GM19238 (cell line): ENCODE measurements around the gene PGBD5.

ENCODE experiments used
- DNase-seq: peaks from one replicate; pipeline ENCODE4 v3.0.0; 2011; ENCODE audit warnings: low spot score; ENCODE audit not compliant: insufficient read length

Gene PGBD5

DNA sequence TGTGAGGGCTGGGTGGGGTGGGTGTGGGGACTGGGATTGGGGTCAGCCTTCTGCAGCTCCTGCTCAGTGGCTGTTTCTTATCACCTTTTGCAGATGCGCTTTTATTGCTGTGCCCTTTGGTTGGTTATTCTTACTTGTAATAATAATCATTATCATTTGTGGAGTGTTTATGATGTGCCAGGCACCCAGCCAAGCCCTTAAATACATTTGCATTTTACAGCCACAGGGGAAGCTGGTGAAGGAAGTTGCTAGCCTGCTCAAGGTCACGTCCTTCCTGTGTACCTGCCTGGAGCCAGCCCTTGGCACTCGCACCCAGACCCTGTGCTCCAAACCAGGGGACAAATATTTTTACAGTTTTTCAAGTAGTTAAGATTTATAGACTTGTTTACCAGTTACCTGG lies 144.0 kb downstream of the PGBD5 start:
- no peak for DNase-seq

- no peak for DNase-seq
Measured at GRCh38 chr1:230281556-230281955, 144.6 kb downstream of the PGBD5 start.

DNA sequence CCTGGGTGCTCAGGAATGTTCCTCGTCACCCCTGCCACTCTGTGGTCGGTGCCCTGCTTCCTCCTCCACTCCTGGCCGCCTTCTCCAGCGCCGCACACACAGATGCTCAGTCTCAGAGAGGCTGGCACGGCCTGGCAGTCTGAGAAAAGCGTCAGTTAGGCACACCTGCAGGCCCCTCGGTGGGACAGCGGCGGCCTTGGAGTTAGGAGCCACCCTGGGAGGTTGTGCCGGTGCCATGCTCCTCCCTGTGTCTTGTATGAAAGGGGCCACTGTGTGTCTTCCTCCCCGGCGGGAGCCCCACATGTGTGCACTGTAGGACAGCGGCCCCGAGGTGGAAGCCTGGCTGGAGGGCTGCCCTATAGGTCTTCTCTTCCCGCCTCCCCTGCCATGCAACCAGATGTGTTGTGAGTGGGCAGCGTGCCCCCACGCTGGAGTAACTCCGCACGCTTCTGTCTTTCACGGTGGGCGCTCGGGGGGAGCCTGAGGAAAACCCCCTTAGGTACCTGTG lies 145.2 kb downstream of the PGBD5 start:
- DNase-seq = no peak

- DNase-seq = no peak
Measured at GRCh38 chr1:230280054-230280795, 145.9 kb downstream of the PGBD5 start.

DNA sequence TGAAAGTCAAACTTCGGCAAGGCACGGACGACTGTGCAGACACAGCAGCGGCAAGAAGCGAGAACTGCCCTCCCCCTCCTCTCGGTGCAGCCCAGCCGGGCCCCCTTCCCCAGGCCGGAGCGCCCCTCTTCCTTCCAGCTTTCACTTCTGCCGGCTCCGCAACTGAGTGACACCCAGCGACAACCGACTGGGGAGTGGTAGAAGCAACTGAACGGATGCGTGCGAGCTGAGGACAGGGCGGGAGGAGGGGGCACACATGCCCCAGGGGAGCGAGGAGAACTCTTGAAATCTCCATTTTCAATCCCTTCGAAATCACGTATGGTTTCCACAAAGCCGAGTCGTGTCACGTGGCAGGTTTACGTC lies 146.6 kb downstream of the PGBD5 start:
- no peak for DNase-seq

GRCh38 chr1:230278871-230279582 lies 147.1 kb downstream of the PGBD5 start:
- DNase-seq = no peak

- no peak for DNase-seq
Measured at GRCh38 chr1:230278376-230278775, 147.8 kb downstream of the PGBD5 start.

DNA sequence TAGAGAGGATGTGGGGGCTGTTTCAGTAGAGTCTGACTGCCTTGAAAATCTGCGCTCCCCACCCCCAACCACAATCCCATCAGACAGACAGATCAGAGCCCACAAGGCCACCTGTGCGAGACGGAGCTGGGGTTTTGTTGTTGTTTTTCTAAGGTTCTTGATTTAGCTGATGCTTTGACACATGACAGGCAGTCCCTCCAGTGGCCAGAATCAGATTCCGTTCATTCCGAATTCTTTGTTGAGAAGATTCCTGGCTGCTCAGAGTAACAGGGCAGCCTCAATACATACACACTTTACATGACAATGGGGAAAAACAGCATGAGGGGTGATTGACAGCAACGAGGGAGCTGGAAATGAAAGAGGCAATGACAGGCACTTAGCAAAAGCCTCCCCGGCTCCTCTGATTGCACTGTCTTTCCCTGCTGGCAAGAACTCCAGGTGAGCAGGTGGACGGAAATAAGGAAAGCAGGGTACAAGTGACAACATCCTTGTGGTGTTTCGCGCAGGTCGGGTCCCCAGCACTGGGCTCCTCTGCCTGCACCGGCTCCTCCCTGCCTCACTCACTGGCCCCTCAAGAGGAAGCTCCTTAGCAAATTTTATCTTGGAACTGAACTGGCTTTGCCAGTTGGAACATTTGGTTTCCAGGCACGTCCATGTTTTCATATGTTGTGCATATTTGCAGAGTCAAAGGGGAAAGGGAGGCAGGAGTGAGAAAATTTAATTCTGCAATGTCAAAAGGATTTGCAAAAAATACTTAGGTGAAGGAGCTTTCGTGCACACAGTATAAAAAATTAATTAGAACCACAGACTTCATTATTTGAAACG lies 148.7 kb downstream of the PGBD5 start:
- no peak for DNase-seq

- DNase-seq = no peak
Measured at GRCh38 chr1:230276401-230276800, 149.7 kb downstream of the PGBD5 start.

DNA sequence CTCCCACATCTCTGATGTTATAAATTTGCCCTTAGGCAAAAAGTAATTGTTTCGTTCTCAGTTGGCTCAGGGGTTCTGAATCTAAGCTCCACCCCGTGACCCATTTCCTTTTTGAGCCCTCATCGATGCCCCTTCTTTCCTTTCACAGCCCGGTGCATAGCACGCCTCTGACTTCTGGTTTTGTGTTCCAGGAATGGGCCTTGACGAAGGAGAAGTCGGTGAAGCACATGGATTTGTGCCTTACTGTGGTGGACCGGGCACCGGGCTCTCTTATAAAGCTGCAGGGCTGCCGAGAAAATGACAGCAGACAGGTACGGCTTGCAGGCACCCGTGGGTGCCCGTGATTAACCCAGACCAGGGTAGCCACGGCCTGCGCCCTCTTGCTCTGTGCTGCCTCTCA lies 151.9 kb downstream of the PGBD5 start:
- no peak for DNase-seq

DNA sequence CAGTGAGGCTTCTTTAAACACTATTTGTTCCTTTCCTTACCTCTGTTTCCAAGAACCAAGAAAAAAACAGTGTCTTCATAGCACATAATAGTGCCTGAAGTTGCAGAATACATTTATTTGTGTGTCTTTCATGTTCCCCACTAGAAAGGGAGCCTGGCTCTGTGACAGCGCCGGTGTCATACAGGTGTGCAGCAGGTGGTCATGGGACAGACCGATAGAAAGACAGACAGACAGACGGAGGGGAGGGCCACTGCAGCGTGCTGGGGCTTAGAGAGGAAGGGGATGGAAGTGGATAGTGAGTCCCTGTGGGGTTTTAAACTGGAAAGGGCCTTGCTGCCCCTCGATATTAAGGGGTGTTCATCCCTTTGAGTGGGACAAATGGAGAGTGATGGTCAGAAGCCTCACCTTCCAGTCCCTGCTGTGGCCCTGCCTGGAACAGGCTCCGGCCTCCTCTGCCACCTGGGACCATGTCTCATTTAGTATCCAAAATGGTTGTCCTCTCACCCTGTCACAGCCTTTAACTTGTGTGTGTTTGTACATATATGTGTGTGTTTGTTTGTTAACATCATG lies 152.9 kb downstream of the PGBD5 start:
- DNase-seq = no peak

GRCh38 chr1:230272557-230272956 lies 153.6 kb downstream of the PGBD5 start:
- no peak for DNase-seq

GRCh38 chr1:230271300-230272035 lies 154.7 kb downstream of the PGBD5 start:
- no peak for DNase-seq

DNA sequence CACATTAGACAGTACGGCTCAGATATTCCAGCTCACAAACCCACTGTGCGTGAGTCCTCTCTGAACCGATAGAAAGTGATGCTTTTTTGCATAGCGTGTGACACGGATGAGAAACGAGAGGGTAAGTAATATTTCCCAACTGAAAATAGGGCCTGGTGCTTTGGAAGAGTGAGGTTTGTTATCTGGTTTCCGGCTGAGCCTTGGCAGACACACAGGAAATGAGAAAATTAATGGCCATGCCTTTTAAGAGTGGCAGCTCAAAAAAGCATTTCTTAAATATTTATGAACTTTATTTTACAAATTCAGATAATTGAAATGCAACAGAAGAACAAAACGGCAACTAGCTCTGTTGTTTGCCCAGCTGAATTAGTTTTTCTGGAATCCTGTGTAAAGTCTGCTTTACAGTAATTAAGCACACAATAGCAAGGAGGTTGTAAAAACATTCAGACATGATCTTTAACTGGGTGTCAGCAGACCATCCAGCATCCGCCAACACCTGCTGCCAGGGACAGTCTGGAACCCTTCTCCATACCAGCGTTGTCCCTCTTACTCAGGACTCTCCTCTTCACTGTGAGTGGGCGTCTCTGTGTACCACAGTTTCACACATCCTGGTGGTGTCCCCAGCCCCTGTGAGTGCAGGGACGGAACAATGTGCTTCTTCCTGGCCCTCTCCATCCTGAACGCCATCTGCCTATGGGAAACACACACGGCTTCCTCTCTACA lies 155.4 kb downstream of the PGBD5 start:
- peak; percentile 30 for DNase-seq

DNA sequence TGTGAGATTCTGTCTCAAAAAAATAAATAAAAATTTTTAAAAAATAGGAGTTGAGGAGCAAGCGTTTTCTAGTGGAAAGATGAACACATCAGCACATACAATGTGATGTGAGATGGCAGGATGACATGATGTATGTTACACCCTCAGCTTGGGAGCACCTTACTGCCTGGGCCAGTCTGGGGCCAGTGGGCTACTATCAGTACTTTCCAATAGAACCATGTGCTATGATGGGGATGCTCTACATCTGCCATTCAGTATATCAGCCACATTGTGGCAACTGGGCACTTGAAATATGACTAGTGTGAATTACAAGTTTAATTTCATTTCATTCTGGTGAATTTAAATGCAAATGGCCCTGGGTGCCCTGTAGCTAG lies 156.0 kb downstream of the PGBD5 start:
- no peak for DNase-seq

DNA sequence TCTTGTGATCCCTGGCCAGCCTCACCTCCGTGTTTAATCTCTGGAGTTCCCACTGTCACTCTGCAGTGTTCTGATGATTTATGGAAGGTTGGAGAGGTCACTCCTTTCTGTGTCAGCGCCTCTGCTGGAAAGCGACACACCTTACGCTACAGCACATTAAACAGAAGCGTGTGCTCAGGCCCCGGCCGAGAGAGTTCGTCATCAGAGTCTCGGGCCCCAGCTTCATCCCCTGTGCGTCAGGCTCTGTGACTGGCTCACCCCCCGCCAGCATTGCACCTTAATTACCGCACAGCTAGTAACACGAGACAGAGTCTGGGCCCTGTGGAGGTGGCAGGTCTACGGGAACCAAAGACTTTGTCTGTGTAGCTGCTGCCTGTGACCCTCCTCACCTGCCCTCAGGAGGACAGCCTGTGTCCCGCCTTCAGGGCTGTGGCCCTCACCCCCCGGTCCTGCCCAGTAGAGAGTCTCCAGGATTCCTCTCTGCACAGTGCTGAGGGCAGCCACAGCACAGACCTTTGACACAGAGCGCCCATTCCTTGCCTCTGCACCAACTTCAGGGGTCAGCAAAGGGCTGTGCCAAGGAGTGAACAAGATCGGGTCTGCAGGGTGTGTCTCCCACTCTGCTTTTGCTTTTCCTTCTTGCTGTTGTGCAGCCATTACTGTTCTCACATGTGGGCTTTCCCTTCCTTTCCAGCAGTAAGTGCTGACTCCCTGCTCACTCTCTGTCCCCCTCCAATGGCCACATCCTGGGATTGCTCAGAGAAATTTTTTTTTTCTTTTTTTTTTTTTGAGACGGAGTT lies 157.6 kb downstream of the PGBD5 start:
- DNase-seq = peak; percentile 45

DNA sequence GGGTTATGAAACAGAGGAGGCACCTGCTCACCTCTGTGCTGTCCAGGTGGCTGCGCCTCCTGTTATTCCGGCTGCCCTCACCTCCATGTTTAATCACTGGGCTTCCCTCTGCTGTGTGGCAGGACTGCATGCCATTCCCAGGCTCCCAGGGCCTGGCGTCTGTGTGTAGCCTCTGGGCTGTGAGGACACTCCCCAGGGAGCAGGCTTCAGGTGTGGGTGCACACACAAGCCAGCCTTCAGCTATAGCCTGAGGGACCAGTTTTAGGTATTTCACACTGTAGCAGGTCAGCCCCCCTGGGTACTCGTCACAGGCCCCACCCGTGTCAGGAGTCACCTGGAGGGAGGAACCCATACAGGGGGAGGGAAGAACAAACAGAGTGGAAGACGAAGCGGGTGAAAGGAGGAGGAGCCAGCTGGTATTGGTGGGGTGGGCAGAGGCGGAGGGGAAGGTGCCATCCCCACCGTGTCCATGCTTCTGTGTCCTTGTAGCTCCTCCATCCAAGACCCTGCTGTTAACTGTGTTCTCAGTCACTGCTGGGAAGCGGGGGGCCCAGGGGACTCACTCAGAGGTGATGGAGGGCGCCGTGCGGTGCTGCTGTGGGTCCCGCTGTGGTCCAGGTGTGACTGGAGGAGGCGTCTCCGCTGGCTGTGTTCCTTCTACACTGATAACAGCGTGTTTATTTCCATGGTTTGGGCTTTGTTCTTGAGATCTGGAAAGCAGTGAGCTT lies 158.6 kb downstream of the PGBD5 start:
- no peak for DNase-seq

DNA sequence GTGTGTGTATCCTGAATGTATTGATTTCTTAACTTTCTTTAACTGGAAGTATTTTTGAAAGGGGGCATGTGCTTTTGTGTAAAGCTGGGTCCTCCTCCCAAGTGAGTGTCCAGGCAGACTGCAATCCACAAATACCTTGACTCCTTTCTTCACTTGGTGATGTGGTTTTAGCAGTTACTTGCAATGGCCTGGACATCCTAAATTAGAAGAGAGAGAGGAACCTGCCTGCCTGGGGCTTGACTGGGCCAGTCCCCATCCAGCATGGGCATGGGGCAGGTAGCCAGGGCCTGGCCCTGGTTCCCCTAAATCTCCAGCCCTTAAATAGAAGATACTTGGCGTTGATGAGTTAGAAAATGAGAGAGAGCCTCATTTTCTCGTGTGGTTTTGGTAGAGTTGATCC lies 159.7 kb downstream of the PGBD5 start:
- DNase-seq = no peak
